Islet precursor cell (in vitro differentiated cells): ENCODE results near the gene CRTC2.
A peak's percentile ranks its signal among the peaks of the same experiment; 100 is the strongest.
"Not testable (repeated sequence)": the region's sequence is repeated elsewhere in the genome, so short reads cannot be mapped to it uniquely, and the experiment has no call there.

Source experiments
- DNase-seq: peaks from one replicate; pipeline ENCODE4 v3.0.0-alpha.2; 2018

CRTC2 gene

DNA sequence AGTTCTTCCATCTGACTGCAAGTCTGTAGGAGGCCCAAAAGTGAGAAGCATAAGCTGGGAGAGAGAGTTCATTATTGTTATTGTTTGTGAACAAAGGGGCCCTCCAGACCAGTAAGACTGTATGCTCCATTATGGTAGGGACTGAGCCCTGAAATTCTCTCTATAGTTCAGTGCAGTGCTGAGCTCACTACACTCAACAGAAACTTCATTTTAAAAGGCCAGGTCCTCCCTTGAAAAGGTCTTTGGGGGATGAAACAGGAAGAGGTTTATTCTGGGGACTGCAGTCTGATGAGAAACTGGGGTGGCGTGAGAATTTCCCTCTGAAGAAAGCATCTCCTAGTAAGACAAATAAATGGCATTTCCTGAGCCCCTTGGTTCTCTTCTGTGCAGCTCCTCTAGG lies 30.2 kb downstream of the CRTC2 start:
- DNase-seq = no peak

DNA sequence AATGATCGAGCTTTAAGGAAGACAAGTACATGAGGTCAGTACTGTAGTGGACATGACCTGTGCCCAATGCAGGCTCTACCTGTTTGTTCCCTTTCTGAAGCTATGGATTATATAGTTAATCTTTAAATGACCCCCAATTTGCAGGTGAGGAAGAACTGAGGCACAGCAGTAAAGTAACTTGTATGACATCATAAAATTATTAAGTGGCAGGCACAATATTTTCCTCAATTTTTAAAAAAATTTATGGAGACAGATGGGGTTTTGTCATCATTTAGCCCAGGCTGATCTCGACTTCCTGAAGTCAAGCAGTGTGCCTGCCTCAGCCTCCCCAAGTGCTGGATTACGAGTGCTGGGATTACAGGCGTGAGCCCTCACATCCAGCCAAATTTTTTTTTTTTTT lies 32.0 kb downstream of the CRTC2 start:
- DNase-seq = no peak

DNA sequence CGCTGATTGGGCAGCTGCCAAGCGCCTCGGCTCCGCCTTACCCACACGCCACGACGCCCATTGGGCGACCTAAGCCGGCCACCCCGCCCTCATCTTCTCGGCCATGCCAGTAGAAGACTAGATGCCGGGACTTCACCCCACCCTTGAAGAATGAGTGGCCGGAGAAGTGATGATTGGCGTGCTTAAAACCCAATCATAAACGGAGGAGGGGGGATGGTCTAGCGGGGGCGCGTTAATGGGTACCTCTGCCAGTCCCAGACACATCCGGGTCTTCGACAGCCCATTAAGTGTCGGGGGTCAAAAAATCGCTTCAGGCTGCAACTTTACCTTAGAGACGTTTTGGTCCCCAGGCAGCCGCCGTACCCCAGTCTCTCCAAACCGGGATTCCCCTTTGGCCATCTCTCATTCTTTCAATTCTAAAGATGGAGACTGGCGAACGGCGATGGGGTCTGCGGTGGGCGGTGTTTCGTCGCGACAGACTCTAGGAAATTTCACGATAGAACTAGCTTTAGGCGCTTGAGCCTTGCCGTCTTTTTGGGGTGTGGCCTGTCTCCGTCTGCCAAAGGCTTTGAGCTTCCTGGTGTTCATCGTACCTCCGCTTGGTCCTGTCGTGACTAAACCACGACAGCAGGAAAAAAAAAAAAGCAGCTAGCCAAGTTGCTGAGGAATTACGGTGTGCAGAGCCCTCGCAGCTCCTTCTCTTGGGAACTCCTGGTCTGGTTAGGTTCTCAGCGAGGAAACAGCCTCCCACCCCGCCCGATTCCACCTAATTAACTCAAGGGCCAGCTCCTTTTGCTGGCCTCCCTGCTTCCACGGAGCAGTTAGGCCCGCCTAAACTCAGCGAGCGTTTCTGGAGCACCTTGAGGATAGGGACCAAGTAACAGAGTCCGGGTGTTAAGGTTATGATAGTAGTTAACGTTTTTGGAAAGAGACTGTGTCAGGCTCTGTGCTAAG lies 35.2 kb downstream of the CRTC2 start, which contains the start of gene GATAD2B:
GATAD2B (minus strand) TSS at position 1 of the 954 bp plus-strand sequence. CDS start 94,625 bp downstream, outside the sequence.
- peak; percentile 100 for DNase-seq

DNA sequence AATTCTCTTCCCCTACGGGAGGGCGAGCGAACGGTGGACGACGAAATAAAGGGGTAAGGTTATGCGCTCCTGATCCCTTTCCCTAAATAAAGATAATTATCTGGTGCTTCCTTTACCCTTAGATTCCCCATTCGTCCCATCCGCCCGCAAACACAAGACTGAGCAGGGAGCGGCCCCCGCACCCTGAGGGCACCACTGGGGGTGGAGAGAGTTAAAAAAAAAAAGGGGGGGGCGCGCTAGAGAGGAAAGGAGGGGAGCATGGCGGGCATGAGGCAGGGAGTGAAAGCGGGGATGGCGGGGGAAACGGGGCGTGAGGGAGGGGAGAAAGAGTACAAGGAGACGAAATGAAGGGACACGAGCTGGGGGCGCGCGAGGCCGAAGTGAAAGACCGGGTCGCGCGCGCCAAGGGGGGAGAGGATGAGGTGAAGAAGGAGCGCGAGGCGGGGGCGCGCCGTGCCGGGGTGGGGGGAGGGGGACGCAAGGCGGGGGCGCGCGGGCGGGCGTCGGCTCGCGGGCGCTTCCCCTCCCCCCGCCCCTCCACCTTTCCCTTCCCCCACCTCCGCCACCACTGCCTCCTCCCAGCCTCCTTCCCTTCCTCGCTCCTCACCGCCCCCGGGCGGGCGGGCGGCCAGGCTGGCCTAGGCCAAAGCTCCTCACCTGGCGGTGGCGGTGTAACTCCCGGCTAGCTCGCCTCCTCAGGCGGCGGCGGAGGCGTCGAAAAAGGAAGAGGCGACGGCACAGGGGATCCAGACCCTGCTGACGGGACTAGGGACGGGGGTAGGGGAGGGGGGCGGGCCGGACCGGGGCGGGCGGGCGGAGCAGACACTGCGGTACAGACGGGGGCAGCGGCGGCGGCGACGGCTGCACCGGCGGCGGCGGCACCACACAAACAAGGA lies 36.1 kb downstream of the CRTC2 start:
- peak; percentile 91 for DNase-seq

DNA sequence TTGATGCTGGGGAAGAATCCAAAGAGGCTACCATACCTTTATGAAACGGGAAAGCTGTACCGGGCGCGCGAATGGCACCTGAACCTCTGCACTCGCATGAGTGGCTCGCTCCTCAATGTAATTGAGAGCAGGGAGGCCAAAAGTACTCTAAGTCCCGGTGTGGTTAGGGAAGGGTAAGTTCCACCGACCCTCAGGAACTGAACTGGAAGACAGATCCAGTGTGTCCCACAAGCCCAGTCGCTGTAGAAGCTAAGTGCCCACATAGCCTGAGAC lies 36.7 kb downstream of the CRTC2 start:
- peak; percentile 61 for DNase-seq

DNA sequence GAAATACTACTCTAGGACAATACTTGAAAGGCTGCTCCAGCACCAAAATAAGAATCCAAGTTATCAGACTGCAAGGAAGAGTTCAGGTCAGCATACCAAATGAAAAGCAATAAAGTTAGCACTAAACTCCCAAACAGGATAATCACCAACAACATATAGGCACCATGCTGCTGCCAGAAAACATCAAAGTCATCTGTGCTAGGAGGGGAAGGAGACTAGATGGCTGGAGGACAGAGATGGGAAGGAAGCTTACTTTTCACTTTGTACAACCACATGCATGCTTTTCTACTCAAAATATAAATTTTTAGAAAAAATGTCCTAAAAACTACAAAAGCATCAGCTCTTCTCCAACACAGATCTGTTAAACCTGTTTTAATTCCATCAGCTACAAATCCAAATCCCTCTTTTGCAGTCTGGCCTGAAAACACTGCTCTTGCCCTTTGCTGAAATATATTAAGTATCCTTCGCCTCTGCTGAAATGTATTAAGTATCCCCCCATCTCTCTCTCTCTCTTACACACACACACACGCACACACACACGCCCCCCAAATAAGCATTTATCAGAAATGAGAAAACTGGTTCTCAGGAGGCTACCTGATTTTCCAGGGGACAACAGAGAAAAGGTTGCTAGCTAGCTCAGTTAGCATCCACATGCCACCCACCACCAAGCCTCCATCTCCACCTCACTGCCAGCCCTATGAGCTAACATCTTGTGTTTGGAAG lies 37.2 kb downstream of the CRTC2 start:
- no peak for DNase-seq

DNA sequence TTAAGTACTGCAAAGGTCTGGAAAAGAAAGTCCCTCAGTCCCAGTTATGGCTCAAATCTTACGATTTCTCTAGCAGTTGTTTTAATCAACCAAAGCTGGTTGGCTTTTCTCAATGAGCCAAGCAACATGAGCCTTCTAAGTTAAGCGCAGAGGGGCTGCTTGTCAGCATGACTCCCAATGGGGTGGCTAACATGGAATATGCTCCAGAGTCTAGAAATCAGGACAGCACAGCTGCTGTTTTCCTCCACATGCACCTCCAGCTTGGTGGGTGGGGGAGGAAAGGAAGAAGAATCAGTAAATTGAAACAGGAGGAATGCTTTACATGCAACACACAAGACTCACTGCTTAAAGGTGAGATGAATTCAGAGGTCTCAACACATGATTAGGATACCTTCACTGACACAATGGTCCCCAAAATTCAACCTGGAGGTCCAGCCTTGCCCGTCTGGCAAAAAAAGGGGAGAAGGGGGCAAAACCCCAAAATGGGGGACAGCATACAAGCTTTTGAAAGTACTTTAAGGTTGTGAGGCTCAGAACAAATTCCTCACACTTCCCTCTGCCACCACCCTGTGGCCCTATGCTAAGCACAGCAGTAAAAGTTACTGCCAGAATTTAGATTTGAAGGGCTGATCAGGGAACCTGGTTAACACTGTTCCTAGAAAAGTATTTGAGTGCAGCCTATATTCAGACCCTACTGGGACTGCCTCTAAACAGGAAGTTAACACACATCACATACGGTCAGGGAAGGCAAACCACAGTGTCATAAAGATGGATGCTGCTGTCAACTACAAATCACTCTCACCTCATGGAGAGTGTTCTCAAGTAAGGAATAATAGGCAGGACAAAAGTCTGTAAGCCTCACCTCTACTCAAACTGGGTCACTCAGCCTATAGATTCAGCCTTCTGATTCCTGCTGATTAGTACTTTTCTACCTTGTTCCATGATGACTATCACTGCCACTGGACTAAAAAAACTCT lies 38.2 kb downstream of the CRTC2 start:
- DNase-seq = peak; percentile 49

DNA sequence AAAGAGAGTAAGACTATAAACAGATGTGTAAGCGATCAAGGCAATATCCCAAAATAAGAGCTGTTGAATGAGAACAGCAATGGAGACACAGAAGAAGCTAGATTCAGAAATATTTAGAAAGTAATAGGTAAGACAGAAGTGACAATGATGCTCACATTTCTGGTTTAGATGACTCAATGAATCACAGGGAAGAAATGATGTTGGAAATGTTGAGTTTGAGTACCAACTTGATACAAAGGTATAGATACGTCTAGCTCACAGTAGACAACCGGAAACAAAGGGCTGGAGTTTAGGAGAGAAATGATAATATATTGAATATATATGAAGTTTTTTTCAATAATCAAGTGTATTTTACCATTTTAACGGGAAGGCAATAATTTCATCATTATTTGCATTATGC lies 42.1 kb downstream of the CRTC2 start:
- no peak for DNase-seq

DNA sequence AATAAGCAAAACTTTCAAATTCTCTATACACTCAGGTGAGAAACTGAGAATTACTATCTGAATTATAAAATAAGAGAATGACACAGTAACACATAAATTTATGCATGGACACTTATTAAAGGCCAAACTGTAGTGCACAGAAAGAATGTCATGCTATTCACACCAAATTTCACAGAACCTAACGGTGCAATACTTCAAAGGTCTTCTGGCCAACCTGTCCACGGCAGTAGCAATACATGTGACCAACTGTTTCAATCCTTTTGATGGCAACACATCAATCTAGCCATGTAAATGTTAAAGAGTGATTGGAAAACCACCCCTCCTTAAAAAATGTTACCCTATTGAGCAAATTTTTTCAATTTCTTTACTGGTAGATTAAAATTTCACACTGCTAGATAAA lies 46.1 kb downstream of the CRTC2 start:
- no peak for DNase-seq

DNA sequence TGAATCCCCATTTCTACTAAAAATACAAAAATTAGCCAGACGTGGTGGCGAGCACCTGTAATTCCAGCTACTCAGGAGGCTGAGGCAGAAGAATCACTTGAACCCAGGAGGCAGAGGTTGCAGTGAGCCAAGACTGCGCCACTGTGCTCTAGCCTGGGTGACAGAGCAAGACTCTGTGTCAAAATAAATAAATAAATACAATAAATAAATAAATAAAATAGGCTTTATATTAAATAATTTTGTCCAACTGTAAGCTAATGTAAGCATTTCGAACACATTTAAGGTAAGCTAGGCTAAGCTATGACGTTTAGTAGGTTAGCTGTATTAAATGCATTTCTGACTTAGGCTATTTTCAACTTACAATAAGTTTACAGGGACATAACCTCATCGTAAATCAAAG lies 47.9 kb downstream of the CRTC2 start:
- not testable (repeated sequence) for DNase-seq

DNA sequence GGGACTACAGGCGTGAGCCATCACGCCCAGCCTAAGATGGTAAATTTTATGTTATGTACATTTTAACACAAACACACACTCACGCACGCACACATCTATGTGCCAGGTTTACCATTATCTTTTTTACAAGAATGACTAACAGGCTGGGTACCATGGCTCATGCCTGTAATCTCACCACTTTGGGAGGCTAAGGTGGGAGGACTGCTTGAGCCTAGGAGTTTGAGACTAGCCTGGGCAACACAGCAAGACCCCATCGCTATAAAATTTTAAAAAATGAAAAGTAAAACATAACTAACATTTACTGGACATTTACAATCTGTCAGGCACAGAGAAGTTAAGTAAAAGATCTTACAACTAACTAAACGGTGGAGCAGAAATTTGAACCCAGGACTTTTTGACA lies 50.3 kb downstream of the CRTC2 start:
- DNase-seq = no peak

DNA sequence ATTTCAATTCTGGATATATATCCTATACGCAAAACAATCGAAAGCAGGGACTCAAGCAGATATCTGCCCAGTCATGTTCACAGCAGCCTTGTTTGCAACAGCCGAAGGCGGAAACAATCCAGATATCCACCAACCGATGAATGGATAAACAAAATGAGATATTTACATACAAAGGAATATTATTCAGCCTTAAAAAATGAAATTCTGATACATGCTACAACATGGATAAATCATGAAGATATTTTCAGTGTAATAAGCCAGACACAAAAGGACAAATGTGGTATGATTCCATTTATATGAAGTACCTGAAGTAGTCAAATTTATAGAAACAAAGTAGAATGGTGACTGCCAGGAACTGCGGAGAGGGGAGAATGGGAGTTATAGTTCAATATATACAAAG lies 51.3 kb downstream of the CRTC2 start:
- no peak for DNase-seq

DNA sequence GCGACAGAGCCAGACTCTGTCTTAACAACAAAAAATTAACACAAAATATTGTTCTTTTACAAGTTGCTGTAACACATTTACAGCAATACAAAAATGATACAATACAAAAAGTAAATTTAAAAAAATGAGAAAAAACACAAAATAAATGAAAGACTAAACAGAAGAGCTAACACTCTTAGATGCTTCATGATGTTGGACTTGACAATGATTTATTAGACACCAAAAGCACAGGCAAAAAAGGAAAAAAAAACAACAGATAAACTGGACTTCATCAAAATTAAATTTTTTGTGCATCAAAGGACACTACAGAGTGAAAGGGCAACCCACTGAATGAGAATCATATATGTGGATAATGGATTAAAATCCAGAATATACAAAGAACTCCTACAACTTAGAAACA lies 52.0 kb downstream of the CRTC2 start:
- DNase-seq = no peak

DNA sequence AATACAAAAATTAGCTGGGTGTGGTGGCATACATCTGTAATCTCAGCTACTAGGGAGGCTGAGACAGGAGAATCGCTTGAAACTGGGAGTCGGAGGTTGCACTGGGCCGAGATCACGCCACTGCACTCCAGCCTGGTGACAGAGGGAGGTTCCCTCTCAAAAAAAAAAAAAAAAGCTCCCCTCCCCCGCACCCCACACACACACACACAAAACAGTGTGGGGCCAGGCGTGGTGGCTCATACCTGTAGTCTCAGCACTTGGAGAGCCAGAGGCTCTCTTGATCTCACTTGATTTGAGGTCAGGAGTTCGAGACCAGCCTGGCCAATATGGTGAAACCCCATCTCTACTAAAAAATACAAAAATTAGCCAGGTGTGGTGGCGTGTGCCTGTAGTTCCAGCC lies 52.5 kb downstream of the CRTC2 start:
- DNase-seq = not testable (repeated sequence)

DNA sequence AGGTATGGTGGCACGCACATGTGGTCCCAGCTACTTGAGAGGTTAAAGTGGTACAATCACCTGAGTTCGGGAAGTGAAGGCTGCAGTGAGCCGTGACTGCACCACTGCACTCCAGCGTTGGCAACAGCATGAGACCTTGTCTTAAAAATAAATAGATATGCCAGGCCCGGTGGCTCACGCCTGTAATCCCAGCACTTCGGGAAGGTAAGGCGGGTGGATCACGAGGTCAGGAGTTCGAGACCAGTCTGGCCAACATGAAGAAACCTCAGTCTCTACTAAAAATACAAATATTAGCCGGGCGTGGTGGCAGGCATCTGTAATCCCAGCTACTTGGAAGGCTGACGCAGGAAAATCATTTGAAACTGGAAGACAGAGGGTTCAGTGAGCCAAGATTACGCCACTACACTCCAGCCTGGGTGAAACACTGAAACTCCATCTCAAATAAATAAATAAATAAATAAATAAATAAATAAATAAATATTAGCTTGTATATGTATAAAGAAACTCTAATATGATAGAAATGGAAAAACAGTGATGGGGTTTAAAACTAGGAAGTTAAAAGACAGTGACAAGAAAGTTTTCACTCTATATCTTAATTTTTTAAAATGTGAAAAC lies 54.5 kb downstream of the CRTC2 start:
- no peak for DNase-seq

DNA sequence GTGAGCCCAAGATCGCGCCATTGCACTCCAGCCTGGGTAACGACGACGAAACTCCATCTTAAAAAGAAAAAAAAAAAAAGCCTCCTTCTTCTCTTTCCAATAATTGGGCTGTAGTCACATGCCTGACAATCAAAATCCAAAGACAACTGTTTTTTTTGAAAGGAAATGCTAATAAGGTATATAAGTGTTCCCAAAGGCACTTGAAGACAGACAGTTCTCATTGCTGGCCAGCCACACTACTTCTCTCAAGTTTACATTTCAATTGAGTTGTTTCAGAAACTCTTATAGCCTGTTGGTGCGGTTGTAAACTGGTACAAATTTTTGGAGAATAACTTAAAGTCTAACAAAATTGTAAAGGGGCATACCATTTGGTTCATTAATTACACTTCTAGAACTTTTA lies 58.9 kb downstream of the CRTC2 start:
- no peak for DNase-seq
